22Rv1 (cell line): ENCODE measurements around the gene CLDND2.

Experiments
- ZFX ChIP-seq: fragments of 450-650 bp; IDR thresholded peaks from 2 replicates; pipeline ENCODE4 v1.6.1; 2017; ENCODE audit warnings: antibody characterized with exemption, borderline replicate concordance
- TF ChIP-seq, protein P1 (sequence below): fragments of 450-650 bp; IDR thresholded peaks from 2 replicates; pipeline ENCODE4 v1.5.1; 2017; ENCODE audit warnings: mild to moderate bottlenecking

DNA sequence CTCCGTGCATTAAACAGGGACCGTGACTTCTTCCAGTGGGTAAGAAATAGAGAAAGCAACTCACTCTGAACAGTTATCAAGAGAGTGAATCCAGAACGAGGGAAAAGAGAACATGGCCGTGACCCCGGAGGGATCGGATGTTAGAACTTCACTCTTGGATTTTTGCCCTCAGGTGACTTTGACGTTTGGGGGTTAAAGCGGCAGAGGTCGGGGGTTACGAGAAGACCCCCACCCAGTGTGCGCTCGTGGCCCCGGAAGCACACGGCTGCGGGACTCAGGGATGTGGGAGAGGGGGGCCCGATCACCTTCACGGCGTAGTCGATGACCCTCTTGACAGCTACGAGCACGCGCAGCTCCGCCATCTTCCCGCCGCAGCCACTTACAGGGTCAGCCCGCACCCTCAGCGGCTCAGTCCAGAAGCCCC is 2.8 kb downstream of the CLDND2 start, which contains the start of gene ETFB:
- TF ChIP-seq, protein P1, sequence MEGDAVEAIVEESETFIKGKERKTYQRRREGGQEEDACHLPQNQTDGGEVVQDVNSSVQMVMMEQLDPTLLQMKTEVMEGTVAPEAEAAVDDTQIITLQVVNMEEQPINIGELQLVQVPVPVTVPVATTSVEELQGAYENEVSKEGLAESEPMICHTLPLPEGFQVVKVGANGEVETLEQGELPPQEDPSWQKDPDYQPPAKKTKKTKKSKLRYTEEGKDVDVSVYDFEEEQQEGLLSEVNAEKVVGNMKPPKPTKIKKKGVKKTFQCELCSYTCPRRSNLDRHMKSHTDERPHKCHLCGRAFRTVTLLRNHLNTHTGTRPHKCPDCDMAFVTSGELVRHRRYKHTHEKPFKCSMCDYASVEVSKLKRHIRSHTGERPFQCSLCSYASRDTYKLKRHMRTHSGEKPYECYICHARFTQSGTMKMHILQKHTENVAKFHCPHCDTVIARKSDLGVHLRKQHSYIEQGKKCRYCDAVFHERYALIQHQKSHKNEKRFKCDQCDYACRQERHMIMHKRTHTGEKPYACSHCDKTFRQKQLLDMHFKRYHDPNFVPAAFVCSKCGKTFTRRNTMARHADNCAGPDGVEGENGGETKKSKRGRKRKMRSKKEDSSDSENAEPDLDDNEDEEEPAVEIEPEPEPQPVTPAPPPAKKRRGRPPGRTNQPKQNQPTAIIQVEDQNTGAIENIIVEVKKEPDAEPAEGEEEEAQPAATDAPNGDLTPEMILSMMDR: no peak
- no peak for TF ChIP-seq ZFX
